Skin of body (tissue), 2 donors: Measurements from ENCODE around the gene NACC1. TPM values are rescaled to one million over a fixed set of nuclear protein-coding genes. Genes with fewer than 3 reads are reported as not detected.

ENCODE experiments used
- DNase-seq: peaks from one replicate; lab custom pipeline; 2025; lab: John Stamatoyannopoulos, UW
- total RNA-seq: library from RNA; depleted of rRNA; stranded (reverse); fragments of >200 nt; gene quantifications from one replicate; pipeline ENCODE4 v1.2.3, GENCODE V29; 2014

NACC1 gene
- 6.6 TPM for total RNA-seq

DNA sequence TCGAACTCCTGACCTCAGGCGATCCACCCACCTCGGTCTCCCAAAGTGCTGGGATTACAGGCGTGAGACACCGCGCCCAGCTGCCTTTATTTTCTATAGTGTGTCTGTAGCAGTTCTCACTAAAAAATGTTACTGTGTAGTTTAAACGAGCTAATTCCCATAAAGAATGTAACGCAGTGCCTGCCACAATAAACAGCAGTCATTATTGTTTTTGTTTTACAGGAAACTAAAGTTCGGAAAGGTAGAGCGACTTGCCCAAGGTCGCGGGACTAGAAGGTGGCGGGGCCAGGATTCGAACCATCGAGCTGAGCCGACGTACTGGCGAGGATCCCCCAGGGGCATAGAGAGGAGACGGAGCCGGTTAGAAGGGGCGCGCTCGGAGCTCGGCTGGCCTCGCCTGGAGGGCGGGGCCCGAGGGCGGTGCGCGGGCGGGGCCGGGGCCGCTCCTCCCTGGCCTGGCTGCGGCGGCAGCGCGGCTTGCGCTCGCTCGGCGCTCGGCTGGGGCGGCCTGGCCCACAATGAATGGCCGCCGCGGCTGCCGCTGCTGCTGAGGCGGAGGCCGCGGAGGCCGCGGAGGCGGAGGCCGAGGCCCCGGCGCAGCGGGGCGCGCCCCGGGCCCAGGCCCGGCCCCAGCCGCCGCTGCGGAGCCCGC is at the start of gene NACC1:
TSS of gene NACC1 (plus strand) at position 493 of the 652 bp plus-strand sequence. CDS start 16,944 bp downstream, outside the sequence.
- DNase-seq: peak; percentile 86

DNA sequence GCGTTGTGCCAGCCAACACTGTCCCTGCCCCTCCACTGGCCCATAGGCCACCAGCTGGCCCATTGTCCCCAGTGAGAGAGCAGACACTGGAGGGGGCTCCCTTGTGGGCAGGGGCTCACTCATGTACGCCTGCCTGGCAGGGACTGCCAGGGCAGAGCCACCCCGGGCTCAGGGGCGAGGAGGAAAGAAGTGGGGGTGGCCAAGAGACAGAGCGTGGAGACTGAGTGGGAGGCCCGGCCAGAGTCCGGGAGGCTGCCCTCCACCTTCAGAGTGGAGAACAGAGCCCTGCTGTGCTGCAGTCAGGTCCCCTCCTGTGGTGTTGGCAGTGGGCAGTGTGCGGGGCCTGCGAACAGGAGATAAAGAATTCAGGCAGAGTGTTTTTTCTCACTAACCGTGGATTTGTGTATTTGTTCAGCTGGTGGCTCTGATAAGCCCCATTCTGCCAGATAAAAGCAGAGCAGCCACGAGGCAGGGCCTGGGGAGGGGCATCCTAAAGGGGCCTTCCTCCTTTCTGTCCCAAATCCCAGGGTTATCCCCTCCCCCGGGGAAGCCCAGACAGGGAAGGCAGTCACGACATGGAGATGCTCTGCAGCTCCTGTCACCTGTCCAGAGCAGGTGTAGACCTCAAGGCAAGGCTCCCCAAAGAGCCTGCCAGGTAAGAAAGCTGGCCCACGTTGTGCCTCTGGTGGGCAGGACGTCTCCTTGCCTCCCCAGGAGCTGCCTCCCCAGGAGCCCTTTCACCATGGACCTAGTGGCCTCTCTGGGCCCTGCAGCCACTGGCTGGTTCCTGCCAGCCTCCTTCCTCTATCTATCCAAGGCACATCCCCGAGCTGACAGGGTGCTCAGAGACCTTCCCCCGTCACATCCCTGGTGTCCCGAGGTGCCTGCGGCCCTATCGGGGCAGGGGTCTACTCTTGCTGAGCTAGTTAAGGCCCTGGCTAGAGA is 48.4 kb upstream of the NACC1 start:
- DNase-seq: no peak

DNA sequence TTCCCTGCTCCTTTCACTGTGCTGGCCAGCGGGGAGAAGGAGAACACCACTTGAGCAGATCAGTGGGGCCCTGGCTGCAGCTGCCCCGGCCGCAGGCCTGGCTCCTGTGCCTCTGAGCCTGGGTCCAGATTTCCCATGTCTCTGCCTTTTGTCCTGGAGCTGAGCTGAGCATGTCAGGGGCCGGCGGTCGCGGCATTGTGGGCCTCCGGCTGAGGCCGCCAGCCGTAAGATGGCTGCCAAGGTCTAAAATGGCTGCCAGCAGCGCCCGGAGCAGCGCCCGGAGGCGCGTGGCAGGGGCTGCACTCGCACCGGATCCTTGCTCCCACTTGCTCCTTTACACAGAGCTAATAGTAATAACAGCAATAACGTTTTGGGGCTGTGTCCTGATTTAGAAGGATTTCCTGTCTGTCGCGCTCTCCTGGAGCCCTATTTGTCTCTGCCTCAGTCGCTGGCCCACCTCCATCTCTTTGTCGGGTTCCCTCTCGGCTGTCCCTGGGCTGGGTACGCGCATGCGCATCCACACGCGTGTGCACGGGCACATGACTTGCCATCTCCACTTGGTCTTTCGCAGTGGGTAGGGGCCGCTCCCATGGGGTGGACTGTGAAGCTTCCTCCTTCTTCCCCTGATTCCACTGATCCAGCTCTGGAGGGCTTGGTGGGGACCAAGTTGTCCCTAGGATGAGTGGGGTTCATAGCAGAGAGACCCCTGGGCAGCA is 47.5 kb upstream of the NACC1 start:
- DNase-seq: no peak

DNA sequence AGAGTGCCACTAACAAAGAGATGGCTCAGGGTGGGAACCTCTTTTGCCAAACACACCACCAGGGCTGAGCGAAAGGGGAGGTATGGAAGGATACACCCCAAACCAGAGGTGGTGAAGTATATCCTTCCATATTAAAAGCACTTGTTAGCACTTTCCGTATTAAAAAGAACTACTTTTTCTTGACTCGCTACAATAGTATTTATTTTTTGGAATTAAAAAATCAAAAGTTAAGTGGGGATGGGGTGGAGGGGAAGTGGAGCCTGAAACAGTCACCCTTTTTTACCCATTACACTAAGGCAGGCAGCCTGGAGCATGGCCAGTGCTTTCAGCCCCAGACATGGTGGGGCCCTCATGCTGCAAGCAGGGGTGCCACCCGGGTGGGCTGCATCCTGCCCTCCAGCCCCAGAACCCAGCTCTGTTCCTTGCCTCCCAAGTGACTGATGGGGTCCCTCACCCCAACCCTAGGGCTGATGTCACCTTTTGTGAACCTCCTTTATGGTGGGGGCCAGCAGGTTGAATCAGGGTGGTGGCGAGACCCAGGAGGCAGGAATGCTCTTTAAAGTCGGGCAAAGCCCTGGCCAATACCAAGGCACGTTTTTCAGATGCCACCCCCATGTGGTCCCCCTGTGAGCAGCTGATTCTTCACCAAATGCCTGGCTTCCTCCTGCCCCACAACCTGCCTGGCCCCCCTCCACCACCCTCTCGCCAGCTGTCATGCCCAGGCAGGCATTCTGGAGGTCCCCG is 46.4 kb upstream of the NACC1 start:
- DNase-seq: no peak

DNA sequence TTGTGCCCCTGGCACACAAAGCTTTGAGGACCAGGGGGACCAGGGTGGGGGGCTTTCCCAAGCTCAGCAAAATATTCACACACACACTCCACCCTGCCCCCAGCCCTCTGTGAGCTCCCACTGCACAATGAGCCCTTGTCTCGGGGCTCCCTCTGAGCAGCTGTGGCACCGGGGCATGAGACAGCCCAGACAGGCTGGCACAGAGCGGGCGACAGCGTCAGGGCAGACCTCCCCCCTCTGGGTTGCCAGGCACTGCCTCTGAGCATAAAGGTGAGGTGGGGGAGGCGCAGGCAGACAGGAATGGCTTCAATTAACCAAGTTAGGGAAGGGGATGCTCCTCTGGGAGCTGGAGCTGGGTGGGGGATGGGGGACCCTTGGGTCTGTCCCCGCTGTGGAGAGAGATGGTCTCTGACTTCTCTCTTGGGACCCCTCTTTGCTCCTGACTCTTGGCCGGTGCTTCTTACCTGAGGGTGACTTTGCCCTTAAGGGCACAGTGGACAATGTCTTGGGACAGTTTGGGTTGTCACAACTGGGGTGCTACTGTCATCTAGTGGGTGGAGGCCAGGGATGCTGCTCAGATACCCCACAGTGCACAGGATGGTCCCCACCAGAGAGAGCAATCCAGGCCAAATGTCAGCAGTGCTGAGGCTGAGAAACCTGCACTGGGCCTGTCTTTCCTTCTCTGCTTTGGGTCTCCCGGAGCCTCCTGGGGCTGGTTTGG is 45.7 kb upstream of the NACC1 start:
- DNase-seq: no peak

DNA sequence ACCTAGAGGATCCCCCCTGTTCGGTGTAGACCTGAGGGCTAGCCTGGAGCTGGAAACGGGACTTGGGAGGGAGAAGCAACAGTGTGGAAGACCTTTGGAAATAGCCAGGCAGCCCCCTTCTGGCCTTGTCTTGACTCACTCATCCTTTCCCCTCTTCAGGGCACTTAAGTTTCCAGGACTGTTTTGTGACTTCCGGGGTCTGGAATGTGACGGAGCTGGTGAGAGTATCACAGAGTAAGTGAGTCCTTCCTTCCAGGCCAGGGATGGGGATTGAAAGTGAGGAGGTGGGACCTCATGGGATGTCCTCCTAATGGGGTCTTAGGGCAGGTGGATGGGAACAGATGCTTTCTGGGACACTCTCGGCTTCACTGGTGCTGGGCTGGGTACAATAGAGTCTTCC is 44.8 kb upstream of the NACC1 start:
- DNase-seq: no peak

DNA sequence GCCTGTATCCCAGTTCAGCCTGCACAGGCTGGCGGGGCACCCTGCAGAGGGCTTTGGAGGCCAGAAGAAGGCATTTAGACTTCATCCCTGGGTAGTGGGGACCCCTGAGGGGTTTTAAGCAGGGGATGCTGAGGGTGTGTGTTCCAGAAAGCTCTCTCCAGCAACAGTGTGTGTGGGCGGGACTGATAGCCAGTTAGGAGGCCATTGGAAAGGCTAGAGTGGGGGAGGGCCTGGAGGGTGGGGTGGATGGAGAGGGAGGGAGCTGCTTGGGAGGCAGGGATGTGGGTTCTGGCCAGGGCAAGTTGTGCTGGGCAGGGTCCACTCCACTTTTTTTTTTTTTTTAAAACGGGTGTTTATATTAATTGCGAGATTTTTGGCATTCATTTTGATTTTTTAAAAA is 43.7 kb upstream of the NACC1 start:
- no peak for DNase-seq

DNA sequence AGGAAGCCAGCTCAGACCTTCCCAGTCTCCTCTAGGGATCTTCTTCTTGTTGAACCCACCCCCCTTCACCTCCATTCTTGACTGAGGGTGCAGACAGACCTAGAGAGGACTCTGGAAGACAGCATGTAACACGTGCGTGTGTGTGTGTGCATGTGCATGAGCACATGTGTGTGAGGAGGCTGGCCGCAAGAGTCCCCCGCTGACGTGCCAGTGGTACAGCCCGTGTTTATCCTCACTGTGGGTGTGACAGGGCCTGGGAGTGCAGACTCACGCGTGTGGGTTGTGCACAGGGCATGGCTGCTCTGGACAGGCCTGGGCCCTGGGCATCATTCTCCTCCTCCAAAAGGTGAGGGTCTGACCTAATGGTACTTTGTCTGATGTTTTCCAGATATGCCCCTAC is 41.7 kb upstream of the NACC1 start:
- DNase-seq: no peak

DNA sequence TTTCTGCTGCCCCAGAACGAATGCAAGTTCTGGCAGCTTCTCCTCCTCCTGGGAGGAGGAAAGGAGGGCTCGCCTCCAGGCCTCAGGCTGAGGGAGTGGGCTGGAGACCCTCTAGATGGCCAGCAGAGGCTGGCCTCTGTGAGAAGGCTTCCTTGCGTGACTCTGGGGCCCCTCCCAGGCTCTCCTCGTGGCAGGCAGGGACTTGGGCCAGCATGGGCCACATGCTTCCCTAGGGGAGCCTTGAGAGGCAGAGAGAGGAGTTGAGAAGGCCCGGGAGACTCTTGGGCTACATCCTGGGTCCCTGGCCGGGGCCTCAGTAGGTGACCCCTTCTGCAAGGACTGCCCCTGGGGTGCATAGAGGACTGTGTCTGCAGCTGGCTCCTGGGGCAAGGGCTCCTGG is 41.3 kb upstream of the NACC1 start:
- no peak for DNase-seq

DNA sequence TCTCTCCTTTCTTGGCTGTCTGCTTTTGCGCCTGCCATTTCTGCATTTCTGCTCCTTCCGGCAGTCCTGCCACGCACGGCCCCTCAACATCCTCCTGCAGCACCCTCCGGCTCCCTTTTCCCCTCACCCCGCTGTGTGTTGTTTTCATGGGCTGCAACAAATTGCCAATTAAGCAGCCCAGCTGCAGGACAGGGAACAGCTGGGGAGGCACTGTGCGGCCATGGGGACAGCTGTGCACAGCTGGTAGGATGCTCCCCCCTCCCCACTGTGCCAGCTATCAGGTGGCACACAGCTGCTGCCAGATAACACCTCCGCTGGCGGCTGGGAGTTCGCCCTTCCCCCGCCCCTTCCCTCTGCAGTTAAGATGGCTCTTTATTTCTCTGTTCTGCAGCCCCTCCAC is 40.8 kb upstream of the NACC1 start:
- DNase-seq: peak; percentile 16

DNA sequence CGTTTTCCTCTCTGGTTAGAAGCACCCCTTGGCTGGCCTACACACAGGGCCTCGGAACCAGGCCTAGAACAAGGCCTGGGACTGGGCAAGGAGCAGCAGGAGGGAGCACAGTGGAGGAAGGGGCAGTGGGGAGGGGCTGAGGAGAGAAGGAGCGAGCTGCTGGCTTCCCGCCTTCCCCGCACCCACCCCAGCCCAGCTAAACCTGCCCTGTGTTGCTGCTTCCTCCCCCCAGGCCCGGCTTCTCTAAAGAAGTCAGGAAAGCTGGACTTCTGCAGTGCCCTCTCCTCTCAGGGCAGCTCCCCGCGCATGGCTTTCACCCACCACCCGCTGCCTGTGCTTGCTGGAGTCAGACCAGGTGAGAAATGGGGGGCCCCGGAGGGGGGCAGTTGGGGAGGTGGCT is 39.7 kb upstream of the NACC1 start:
- DNase-seq: no peak

DNA sequence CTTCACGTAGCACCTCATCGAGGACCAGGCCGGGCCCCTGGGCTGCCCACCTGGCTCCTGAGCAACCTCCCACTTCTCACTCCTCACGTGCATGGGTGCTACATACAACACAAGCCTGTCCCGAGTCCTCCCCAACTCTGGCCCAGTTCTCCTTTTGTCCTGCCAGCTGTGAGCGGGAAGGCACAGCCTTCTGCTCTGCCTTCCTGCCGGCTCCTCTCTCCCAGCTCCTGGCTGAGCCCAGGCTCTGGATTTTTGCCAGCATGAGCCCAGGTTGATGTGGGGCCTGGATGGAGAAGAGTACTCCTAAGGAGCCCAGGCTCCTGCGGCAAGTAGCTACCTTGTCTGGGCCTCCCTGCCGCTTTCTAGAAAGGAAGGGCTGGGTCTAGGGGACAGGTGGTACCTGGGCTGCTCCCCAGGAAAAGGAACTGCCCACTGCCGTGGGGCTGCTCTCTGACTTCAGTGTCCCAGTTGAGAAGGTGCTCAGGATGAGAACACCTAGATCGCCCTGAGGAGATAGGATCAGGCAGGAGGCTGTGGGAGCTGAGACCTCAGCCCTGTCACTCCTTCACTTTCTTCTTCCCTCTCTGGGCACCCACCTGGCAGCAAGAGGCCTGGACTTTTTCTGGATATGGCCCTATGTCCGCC is 39.0 kb upstream of the NACC1 start:
- DNase-seq: no peak

DNA sequence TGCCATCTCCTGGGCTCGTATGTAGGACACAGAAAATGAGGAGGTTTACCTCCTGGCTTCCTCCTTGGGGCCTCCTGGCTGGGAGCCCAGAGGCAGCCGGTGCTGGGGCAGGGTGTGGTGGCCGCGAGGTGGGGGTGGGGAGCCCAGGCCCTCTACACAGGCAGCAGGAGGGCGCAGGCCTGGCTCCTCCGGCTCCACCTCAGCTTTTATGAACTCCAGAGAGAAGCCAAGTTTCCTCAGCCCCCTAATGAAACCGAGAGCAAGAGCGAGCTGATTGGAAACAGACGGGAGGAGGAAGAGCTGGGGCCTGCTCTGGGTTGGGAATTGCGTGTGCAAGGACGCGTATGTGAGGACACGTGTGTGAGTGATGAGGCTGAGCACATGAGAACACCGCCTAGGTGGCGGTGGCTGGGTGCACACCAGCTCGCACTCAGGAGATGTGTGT is 38.5 kb upstream of the NACC1 start:
- DNase-seq: peak; percentile 90

DNA sequence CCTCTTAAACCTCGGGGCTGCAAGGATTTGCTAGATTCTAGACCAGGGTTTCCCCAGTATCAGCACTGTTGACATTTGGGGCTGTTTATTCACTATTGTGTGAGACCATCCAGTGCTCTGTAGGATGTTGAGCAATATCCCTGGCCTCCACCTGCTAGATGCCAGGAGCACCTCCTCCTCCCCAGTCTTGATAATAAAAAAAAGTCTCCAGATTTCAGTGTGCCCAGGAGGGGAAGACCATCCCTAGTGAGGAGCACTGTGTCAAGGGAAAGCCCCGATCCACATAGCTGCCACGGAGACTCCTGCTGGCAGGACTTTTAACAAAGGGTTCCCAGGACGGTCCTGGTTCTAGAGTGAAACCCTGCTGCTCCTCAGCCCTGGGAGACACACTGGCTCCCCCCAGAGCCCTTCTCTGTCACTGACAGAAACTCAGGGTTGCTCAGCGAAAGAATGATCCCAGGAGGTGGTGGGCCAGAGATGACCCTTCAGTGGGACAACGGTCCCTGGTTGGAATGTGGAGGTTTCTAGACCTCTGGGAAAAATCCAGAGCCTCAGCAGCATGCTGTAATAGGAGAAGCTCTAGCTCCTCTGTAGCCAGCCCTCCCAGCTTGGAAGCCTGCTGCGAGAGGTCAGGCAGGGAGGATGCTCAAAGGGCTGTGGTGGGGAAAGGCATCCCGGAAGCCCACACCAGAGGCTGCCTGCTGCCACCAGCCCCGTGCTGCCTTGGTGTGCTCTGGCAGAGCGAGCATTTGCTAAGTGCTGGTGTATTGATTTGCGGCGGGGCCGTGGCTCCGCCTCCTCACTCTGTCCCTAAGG is 35.7 kb upstream of the NACC1 start:
- no peak for DNase-seq

DNA sequence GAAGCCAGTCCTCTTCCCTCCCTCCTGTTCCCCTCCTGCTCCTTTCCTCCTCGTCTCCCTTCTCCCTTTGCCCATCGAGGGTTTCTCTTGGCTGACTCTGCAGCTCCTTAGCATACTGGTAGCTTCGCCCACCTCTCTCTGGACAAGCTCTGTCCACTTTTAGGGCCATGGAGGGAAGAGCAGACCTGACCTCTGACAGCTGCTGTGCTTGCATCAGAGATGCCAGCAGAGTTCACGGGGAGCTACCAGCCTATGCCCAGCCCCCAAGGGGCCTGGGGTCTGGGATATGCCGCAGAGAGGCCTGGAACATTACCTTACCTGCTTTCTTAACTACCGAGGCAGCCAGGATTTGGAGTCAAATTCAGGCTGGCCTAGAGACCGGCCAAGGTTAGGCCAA is 35.1 kb upstream of the NACC1 start:
- no peak for DNase-seq

DNA sequence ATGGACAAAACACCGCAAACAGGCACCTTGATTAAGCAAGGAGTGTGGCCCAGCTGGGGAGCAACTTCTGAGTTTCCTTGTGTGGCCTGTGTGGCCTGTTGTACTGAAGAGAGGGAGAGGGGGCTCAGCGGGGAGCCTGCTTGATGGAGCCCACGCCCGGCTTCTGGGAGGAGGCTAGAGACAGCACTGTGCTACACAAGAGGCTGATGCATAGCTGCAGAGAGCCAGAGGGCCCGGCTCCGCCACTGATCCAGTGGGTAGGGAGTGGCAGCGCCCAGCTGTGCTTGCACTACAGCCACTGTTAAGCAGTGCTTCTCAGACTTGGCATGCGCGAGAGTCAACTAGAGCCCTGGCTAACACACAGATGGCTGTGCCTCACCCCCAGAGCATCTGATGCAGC is 34.4 kb upstream of the NACC1 start:
- no peak for DNase-seq

DNA sequence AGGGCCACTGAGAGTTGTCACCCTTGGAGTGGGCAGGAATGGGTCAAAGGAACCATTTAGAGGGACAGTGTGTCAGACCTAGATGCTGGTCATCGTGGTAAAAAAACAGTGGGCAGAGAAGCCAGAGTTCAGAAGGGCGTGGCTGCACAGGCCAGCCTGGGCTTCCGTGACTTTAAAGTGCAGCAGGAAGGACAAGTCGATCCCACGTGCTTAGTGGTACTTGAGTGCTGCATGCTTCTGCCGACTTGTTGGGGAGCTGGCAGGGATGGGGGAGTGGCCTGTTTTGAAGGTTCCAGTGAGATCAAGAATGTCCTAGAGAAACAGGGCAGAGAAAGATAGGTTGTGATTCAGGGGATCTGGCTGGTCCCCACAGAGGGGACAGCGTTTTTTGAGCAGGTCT is 32.4 kb upstream of the NACC1 start:
- no peak for DNase-seq

DNA sequence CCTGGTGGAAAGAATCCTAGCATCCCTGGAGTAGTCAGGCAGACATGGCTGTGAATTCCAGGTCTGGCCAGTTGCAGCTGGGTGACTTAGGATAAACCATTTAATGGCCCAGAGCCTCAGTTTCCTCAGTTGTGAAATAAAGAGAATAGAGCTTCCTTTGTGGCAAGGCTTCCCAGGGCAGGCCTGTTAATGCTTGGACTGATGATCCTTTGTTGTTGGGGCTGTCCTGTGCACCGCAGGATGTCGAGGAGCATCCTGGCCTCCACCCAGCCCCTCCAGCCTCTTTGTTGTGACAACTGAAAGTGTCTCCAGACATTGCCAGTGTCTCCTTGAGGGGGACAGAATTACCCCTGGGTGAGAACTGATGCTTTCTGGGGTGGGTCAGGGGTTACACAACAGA is 31.7 kb upstream of the NACC1 start:
- no peak for DNase-seq

DNA sequence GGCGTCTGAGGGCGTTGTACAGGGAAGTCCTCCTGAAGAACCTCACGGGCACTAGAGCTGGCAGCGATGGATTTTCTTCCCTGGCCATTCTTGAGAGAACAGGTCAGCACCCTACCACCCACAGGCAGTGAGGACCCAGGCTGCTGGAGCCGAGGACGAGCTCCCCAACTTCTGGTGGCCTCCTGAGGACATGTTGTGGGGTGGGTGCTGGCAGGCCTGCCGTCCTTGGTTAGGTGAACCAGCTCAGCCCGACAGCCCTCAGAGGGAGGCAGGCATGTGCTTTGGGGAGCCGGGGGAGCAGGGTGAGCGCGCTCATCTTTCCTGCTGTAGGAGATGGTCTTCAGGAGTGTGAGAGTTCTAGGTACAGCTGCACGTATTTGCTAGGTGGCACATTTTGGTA is 30.8 kb upstream of the NACC1 start:
- DNase-seq: no peak
